Ishikawa (cell line): ENCODE results near the gene CA10.

Experiments
- CEBPB ChIP-seq: IDR thresholded peaks from 2 replicates; pipeline ENCODE4 v1.6.1; 2012
- CREB1 ChIP-seq: IDR thresholded peaks from 2 replicates; pipeline ENCODE4 v1.6.1; 2012; ENCODE audit warnings: low read depth
- EP300 ChIP-seq: IDR thresholded peaks from 2 replicates; pipeline ENCODE4 v1.6.1; 2012; ENCODE audit warnings: borderline replicate concordance
- MAX ChIP-seq: IDR thresholded peaks from 2 replicates; pipeline ENCODE4 v1.6.1; 2012
- RAD21 ChIP-seq: IDR thresholded peaks from 2 replicates; pipeline ENCODE4 v1.6.1; 2012; ENCODE audit warnings: low read depth
- REST ChIP-seq: IDR thresholded peaks from 2 replicates; pipeline ENCODE4 v1.6.1; 2012; ENCODE audit warnings: low read depth, mild to moderate bottlenecking
- TAF1 ChIP-seq: IDR thresholded peaks from 2 replicates; pipeline ENCODE4 v1.6.1; 2012; ENCODE audit warnings: low read depth, mild to moderate bottlenecking
- TEAD4 ChIP-seq: IDR thresholded peaks from 2 replicates; pipeline ENCODE4 v1.6.1; 2012
- YY1 ChIP-seq: IDR thresholded peaks from 2 replicates; pipeline ENCODE4 v1.6.1; 2012; ENCODE audit warnings: low read depth
- ZBTB7A ChIP-seq: IDR thresholded peaks from 2 replicates; pipeline ENCODE4 v1.6.1; 2012; ENCODE audit warnings: low read depth

DNA sequence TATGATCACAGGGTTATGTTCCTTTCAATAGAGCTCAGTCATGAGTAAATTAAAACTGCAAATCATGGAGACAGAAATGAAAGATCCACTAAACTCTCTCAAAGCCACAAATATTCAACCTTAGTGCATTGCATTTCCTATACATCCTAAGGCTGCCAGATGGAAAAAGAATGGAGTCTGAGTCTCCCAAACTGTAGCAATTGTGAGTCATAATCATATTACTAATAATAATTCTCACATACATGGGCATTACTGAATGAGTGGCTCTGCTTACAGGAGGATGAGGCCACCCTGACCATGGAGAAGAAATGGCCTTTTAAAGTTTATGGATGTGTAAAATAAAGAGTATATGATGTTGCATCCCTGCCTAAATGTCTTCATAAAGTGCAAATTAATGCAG, 3.2 kb downstream of the CA10 start:
- TF ChIP-seq YY1 (no peak), REST (no peak), CREB1 (no peak), MAX (no peak), TEAD4 (no peak), EP300 (no peak), TAF1 (no peak), RAD21 (no peak), CEBPB (no peak), ZBTB7A (no peak)
